Inflammatory macrophage treated with lipopolysaccharide for 4 hours (primary cell): Measurements from ENCODE around the gene GPR32.
"Not testable (repeated sequence)": the region's sequence is repeated elsewhere in the genome, so short reads cannot be mapped to it uniquely, and the experiment has no call there.

ENCODE experiments used
- DNase-seq: peaks from one replicate; pipeline ENCODE4 v3.0.0-alpha.2; 2020

The GPR32 gene, protein sequence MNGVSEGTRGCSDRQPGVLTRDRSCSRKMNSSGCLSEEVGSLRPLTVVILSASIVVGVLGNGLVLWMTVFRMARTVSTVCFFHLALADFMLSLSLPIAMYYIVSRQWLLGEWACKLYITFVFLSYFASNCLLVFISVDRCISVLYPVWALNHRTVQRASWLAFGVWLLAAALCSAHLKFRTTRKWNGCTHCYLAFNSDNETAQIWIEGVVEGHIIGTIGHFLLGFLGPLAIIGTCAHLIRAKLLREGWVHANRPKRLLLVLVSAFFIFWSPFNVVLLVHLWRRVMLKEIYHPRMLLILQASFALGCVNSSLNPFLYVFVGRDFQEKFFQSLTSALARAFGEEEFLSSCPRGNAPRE

DNA sequence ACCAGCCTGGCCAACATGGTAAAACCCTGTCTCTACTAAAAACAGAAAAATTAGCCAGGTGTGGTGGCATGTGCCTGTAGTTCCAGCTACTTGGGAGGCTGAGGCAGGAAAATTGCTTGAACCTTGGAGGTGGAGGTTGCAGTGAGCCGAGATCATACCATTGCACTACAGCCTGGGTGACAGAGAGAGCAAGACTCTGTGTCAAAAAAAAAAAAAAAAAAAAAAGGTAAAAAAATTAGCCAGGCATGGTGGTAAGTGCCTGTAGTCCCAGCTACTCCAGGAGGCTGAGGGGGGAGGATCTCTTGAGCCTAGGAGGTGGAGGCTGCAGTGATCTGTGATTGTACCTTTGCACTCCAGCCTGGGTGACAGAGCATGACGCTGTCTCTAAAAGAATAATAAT, at the start of gene GPR32:
TSS of gene GPR32 (plus strand) at position 301 of the 400 bp plus-strand sequence. CDS start 137 bp downstream, outside the sequence.
- not testable (repeated sequence) for DNase-seq

DNA sequence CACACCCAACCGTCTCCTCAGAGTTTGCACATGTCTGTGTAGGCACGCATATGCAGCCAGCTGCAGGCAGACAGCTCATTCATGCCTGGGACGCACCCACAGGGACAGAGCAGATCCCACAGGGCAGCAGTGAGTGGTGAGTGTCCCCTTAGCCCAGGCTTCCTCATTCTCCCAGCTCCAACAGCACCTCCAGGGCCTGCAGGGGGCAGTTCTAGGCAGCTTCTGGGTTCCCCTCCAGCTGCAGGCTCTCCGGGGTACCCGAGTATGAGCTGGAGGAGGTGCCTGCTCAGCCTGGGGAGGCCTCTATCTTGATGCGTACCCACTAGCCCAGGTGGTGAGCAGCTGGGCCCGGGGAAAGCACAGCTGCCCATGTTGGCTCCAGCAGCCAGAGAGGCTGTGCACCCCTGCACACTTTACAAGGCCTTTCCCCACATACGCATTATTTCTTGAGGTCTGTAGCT, 49.3 kb upstream of the GPR32 start:
- peak; percentile 34 for DNase-seq

DNA sequence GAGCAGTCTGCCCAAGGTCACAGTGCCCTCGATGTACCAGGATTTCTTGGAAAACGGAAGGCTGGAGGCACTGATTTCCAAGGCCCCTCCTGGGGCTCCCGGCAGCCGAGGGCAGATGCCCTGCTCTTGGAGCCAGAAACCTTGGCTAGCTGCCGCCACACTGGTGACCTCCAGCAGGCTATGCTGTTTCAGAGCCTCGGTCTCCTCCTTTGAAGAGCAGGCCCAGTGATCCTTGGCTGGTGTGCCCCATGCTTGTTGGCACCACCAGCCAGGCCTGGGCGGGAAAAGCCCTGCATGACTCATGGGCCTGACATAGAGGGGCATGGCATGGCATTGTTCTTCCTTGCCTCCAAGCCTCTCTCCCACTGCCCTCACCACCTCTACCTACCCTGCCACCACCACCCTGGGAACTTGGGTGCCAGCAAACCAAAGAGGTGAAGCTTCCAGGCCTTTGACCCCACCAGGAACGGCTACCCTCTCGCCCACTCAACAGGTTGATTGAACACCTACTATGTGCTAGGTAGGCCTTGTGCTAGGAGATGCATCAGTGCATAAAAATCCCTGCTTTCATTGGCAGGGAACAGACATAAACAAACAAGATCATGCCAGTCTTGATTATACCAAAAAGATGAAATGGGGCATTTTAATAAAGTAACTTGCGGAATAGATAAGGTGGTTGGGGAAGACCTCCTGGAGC, 48.7 kb upstream of the GPR32 start:
- no peak for DNase-seq

DNA sequence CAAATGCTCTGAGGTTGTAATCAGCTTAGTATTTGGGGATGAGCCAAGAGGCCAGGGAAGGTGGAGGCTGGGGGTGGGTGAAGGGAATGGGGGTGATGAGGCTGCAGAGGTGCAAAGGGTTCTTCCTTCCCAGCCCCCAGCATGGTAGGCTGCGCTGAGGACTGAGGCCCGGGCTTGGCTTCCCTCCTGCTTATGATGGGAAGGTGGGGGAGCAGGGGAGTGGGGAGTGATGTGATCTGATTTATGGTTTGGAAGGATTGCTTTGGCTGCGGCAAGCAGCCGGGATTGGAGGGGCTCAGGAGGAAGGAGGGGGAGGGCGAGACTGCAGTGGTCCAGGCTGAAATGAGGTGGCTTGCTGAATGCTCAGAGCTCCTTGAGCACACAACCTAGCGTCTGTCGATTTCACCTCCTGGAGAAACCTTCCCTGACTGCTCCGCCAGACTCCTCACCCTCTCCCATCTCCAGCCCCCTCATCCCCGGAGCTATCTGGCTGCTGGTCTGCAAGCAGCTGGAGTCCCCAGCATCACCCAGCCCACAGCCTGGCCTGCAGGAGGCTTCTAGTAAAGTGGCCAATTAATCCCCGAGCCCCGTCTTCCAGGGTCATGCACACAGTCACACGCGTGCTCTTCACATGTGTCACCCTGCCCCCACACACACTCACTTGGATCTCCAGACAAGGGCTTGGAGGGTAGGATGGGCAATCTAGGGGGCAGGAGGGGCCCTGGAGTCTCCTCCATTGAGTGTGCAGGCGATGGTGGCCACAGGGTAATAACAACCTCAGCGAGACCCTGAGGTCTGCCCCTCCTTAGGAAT, 47.9 kb upstream of the GPR32 start:
- DNase-seq = no peak

DNA sequence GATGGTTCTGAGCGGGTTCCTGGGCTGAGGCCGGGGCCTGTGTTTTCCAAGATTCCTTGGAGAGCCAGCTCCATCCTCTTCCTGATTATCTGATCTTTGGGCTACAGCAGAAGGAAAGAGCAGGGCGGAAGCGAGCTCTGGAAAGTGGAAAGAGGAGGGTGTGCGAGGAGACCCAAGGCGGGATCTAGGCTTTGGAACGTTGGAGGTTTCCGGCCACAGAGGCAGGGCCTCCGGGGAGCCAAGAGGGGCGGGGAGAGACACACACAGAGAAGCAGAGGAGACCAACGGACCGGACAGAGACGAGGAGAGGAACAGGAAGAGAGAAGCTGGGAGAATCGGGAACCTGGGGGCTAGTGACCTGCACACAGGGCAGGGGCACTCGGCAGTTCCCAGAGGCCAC, 47.2 kb upstream of the GPR32 start, which contains the start of gene CLEC11A:
TSS of gene CLEC11A (plus strand) at position 296 of the 400 bp plus-strand sequence. CDS start 162 bp downstream, outside the sequence.
- peak; percentile 20 for DNase-seq

DNA sequence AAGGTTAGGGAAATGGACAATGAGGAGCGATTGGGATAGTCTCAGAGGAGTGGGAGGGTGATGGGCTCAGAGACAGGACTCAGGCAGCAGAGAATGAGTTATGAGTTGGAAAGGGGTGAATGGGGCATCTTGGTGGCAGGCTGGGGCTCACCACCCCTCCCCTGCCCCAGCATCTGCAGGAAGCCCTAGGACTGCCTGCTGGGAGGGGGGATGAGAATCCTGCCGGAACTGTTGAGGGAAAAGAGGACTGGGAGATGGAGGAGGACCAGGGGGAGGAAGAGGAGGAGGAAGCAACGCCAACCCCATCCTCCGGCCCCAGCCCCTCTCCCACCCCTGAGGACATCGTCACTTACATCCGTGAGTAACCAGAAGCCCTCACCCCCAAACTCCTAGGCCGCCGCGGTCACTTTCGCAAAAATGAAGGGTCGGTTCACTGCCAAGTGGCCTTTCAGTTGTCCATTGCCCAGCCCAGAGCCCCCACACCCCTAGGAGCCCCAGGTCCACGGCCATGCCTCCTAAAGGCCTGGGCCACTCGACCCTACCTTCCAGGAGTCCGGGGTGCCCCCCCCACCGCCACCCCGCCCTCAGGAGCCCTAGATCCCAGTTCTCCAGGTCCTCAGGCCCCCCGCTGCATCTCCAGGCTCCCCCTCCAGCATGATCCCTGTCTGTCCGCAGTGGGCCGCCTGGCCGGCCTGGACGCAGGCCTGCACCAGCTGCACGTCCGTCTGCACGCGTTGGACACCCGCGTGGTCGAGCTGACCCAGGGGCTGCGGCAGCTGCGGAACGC, 46.3 kb upstream of the GPR32 start:
- DNase-seq = no peak

DNA sequence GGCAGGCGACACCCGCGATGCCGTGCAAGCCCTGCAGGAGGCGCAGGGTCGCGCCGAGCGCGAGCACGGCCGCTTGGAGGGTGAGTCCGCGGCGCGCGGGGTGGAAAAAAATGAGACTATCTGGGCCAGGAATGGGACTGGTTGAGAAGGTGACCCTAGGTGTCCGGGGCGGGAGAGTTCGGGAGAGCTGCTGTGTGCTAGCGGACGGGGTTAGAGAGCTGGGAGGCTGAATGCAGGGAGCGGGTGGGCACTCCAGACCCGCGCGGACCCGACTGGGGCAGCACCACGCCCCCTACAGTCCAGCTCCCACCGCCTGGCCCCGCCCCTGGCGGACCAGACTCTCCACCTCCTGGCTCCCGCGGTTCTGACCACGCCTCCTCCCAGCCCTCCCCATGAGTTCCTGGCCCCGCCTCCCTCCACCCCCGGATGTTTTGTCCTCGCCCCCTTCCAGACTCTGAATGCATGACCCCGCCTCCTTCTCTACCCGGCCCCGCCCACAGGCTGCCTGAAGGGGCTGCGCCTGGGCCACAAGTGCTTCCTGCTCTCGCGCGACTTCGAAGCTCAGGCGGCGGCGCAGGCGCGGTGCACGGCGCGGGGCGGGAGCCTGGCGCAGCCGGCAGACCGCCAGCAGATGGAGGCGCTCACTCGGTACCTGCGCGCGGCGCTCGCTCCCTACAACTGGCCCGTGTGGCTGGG, 45.6 kb upstream of the GPR32 start:
- peak; percentile 97 for DNase-seq

DNA sequence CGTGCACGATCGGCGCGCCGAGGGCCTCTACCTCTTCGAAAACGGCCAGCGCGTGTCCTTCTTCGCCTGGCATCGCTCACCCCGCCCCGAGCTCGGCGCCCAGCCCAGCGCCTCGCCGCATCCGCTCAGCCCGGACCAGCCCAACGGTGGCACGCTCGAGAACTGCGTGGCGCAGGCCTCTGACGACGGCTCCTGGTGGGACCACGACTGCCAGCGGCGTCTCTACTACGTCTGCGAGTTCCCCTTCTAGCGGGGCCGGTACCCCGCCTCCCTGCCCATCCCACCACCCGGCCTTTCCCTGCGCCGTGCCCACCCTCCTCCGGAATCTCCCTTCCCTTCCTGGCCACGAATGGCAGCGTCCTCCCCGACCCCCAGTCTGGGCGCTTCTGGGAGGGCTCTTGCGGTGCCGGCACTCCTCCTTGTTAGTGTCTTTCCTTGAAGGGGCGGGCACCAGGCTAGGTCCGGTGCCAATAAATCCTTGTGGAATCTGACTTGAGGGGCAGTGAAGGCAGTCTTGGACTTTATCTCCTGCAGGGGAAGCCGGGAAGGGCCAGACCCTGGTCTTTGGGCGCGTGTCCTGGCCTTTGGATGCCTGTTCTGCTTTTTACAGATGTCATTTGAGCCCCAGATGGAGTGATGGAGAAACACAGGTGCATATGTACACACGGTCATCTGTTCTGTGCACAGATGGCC, 44.9 kb upstream of the GPR32 start:
- no peak for DNase-seq

DNA sequence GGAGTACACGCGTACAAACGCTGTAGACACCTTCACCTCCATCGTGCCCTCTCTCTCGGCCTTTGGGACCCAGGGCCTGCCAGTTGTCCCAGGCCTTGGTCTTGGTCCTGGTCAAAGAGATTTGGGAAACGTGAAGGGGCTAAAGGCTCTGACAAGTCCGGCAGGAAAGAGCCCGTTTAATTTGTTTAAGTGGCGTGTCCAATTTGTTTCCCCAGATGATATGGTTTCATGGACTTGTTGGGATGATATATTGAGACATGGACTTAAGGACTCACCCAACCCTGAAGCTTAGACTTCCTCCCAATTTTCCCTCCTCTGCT, 44.4 kb upstream of the GPR32 start:
- DNase-seq = no peak

DNA sequence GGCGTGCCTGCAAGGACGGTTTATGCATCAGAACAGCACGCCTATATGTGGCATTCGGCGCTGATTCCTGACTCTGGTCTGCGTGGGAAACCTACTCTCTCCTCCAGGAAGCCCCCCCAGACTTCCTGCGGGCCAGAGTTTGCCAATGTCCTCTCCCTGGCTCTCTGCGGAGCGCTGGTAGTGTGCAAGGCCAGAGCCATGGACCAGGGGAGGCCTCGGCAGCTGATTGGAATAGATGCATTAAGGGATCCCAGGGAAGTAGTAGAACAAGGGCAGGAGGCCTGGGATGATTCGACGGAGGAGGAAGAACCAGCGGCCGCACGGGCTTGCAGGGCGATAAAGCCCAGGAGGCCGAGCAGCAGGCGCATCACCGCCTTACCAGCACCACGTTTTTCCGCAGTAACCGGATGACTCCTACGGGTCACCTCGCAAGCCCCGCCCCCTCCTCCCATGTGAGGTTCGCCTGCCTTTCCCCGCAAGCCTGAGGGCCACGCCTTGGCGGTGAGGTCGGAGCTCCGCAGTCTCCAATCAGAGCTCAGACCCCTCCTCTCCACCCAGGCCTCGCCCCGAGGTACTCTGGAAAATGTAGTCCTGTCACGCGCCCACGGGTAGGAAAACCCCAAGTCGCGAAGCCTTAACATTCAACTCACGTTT, 42.1 kb upstream of the GPR32 start:
- DNase-seq = peak; percentile 74

DNA sequence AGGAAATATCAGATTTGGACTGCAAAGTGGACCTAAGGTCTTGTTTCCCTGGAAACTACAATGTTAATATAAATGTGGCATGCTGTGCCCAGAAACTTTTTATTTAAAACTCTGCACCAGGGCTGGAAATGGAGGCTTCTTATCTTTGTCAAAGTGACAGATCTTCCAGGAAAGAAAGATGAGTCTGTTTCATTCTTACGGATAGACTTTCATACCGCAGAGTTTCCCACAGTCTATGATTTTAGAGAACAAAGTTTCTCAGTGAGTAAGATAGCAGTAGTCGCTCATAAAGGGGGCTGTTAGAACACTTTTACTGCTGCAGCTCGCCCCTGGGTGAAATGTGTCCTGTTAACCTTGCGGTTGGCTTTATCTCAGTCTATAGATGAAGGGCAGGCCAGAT, 40.4 kb upstream of the GPR32 start:
- no peak for DNase-seq

DNA sequence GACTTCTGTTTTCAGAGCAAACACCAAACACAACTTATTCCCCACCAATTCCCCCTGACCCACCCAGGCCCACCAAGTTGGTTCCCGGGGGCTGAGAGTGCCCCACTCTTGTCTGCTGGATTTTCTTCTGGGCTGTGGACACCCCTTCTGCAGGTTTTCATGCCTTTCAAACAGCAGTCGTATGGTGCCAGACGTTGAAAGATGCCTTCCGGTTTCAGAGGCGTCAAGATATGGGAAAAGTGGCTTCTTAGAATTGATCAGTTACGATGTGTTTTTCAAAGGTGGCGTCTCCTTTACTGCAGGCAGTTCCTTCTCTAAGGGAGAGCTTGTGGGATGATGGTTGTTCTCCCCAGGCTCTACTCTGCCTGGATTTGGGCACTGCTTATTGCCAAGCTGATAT, 34.4 kb upstream of the GPR32 start:
- no peak for DNase-seq

DNA sequence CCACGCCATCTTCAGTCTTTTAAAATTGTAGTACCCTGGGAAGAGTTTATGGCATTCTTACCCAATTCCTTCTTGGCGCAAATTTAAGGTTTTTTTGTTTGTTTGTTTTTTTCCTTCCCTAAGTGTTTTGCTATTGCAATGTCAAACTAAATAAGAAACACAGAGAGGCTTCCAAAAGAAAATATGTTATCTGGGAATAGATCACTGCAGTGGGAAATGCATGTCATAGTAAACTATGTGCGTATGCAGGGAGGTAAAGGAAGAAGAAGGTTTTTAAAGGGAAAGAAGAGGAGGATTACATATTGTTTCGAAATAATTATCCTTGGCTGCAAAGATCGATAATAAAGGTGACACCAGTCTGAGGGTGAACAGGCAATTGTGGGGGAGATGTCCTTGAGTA, 33.9 kb upstream of the GPR32 start:
- DNase-seq = no peak

DNA sequence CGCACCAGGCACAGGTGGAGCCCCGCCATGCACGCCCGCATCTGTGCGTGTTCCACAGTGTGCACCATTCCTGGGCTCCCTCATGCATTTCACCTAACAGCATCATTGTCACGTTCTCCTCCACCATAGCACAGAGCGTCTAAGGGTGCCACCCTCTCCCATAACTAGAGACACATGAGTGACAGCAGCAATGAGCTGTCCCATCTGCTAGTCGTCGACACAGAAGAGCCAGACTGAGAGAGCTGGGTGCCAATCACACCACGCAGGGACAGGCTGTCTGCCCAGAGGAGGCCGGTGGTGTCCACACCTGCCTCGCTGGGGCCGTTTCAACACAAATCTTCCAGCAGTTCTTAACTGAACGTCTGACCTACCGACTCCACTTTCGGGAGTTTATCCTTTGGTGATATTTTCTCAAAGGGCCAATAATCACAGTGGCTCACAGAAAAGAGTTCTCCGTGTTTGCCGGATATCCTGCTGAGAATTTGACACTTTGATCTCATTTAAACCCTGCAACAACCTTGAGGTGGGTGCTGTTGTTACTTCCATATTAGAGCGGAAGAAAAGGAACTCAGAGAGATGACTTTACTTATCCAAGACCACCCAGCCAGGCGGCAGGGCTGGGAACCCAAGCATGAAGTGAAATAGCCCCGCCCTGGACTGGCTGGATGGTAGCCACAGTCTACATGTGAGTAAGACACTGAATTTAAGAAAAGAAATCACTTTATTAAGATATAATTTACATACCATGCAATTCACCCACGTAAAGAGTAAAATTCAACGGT, 30.9 kb upstream of the GPR32 start:
- DNase-seq = no peak

DNA sequence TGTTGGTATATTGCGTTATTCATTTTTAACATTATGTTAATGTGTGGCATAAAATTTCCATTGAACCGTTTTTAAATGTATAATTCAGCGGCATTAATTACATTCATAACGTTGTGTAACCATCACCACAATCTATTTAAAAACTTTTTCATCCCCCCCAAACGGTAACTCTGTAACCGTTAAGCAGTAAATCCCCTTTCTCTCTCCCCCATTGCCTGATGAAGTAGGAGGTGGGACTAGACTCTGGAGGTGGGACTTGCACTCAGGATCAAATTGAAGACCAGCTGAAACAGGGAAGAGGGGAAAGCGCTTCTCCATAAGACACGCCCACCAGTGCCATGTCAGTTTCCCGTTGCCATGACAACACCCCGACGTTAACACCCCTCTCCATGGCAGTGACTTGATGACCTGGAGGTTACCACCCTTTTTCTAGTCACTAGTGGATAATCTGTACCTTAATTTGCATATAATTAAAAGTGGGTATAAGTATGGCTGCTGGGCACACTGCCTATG, 30.3 kb upstream of the GPR32 start:
- DNase-seq = peak; percentile 1

DNA sequence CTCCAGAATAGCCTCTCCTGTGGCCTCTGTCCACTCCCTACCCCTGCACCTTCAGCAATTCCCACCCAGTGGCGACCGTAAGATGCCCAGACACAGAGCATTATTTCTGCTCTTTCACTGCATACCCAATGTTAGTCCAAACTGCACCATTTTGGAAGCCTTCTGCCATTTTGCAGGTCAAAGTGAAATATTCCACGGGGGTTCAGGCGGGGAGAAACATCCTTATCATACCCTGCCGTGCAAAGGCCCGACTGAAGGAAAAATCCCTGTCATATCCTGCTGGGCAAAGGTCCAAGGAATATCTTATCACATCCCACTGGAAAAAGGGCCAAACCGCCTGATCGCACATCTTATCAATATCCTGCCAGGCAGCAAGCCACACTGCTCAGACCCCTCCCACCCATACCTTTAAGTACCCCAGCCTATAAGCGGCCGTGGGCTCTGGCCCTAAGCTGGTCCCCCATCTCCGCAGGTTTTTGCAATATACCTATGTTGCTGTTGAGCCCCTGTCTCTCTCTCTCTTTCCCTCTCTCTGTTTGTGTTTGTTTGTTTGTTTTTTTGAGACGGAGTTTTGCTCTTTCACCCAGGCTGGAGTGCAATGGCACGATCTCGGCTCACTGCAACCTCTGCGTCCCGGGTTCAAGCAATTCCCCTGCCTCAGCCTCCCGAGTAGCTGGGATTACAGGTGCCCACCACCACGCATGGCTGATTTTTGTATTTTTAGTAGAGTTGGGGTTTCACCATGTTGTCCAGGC, 28.9 kb upstream of the GPR32 start:
- no peak for DNase-seq

DNA sequence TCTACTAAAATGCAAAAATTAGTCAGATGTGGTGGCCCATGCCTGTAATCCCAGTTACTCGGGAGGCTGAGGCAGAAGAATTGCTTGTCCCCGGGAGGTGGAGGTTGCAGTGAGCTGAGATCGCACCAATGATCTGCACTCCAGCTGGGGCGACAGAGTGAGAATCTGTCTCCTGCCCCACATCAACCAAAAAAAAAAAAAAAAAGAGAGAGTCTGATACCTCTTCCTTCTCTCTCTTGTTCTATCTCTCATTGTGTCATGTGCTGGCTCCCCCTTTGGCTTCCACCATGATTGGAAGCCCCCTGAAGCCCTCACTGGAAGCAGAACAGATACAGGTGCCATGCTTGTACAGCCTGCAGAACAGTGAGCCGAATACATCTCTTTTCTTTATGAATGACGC, 26.7 kb upstream of the GPR32 start:
- DNase-seq = no peak

DNA sequence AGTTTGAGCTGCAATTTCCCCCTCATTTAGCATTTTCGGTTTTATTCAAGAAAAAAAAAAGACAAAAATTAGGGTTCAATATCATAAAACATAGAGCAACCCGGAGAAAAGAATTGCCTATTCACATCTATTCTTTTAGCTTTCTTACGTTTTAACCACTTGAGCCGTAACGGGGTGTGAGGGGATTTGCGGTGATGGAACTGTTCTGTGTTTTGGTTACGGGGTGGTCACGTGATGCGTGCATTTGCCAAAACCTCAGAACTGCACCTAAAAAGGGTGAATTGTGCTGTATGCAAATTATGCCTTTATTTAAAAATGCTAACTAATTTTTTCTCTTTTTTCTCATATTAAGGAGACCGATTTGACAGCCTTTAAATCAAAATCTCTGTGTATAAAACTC, 25.0 kb upstream of the GPR32 start:
- no peak for DNase-seq

DNA sequence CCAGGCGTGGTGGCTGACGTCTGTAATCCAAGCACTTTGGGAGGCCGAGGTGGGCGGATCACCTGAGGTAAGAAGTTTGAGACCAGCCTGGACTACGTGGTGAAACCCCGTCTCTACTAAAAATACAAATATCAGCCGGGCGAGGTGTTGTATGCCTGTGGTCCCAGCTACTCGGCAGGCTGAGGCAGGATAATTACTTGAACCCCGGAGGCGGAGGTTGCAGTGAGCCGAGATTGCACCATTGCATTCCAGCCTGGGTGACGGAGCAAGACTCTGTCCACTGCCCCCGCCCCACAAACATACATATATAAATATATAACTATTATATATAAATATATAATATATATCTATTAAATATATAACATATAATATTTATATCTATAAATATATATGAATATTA, 23.1 kb upstream of the GPR32 start:
- DNase-seq = not testable (repeated sequence)
